ENCODE data around the gene XRCC3.

Gene XRCC3

DNA sequence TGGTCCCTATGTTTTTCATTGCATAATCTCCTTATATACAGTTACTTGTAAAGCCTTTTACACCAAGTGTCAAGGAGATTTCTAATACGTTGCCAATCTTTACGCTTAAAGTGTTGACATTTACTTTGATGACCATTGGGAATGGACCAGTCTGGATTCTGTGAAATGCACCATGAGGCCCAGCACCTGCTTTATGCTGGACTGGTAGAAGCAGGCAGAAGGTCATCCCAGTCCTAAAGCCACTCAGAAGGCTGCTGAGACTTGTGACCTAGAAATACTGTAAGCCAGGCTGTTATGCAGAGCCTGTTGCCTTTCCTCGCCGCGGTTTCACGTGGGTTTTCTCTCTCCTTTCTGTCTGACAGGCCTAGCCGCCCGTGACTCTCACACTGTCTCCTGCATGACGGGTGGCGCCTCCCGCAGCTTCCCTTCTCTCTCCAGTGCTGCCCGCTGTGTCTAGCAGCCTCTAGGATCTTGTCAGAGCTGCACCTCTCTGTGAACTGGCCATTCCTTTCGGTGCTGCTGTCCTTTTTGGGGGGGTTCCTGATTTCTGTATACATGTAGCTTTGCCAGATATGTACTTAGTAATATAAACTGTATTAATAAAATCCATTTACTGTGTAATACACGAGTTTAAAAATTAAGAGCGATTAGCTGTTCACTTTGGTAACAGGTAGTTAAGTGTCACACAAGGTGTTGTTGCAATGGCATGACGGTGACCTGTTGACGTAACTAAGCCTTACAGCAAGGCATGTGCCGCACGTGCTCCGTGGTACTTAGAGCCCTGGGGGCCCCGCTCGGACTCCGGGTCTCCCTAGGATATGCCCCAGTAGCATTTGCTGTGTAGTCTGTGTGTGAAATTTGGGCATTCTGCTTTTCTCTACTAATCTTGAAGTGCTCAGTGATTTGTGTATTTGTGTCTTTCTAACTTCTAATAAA is 29.7 kb downstream of the XRCC3 start:
- Histone ChIP-seq H3K27ac (no peak overlapping the region), H3K4me3 (no peak overlapping the region)
- TF ChIP-seq CTCF (IDR thresholded peaks at IDR 0.05), result no peak
- DNase-seq (ENCODE audit: low spot score), result no peak

DNA sequence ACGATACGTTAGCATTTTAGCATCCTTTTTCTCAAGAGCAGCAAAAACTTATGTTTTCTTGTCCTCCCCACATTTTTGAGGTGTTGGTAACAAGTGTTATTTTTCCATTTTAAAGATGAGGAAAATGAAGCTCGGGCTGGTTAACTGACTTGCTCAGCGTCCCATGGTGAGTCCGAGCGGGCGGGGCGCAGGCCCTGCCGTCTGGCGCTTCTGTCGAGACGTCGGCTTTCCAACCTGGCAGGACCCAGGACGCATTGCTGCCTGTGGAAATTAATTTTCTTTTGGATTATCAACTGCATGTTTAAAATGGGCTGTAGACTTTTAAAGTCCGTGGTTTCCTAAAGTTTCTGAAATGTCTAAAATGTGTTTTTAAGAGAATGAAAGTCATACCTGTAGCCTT is 30.4 kb downstream of the XRCC3 start:
- H3K4me3 ChIP-seq, result no peak overlapping the region
- no peak overlapping the region for H3K27ac ChIP-seq
- DNase-seq (ENCODE audit: low spot score), result no peak
- TF ChIP-seq CTCF (IDR thresholded peaks at IDR 0.05), result no peak

- no peak overlapping the region for H3K27ac ChIP-seq
- H3K4me3 ChIP-seq, result no peak overlapping the region
- DNase-seq (ENCODE audit: low spot score), result no peak
- TF ChIP-seq CTCF (IDR thresholded peaks at IDR 0.05), result no peak
Observed at GRCh38 chr14:103684471-103684870, 30.8 kb downstream of the XRCC3 start.

DNA sequence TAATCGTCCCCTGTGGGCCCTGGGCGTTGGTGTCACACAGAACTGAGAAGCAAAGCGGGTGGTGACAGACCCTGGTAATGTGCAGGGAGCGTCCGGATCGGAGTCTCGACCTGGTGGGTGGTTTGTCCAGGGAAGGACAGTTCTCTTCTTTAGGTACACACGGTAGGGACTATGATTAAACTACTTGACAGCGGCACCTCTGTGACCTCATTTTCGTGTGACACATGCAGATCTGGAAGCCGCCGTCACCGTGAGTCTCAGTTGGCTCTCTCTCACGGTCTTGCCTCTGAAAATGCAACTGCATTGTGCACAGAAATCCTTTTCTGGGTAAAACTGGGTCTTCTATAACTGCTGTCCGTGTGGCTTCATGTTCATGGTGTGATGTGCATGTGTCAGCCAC is 32.1 kb downstream of the XRCC3 start:
- TF ChIP-seq CTCF (IDR thresholded peaks at IDR 0.05), result no peak
- no peak overlapping the region for H3K27ac ChIP-seq
- DNase-seq (ENCODE audit: low spot score), result no peak
- H3K4me3 ChIP-seq, result no peak overlapping the region

DNA sequence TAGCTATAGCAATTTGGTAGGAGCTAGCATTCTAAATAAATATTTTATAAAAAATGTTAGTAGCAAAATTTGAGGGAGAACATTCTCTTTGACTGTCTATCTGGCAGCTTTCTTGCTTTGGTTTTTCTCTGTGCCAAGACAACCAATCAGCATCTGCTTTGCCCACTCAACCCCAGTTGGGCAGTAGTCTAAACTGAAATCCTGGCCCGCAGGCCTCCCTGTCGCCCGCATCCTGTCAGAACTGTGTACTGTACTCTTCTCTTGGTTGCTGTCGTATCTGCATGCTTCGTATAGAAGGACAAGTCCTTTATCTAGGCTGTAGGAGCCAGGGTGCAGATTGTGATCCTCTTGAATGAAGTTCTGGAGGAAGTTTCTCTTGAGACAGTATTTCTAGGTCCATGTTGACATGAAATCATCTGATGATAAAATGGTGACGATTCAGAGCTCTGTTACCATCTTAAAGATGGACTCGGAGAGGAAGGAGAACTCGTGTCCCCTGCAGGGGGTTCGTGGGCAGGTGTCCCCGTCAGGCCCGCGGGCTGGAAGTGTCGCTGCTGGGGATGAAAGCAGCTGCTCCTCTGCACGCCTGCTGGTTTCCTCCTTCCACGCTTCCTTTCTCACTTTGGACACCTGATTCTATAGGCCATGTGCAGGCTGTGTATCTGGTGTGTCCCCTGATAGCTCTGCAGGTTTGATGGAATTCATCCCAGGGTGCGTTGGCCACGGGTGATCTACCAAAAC is 34.6 kb downstream of the XRCC3 start:
- no peak for DNase-seq (ENCODE audit: low spot score)
- no peak overlapping the region for H3K4me3 ChIP-seq
- no peak for TF ChIP-seq CTCF (IDR thresholded peaks at IDR 0.05)
- H3K27ac ChIP-seq, result peak overlapping the region in 1 of 2 donors; percentile 28

GRCh38 chr14:103679351-103679750 is 35.9 kb downstream of the XRCC3 start:
- DNase-seq (ENCODE audit: low spot score), result no peak
- Histone ChIP-seq H3K4me3 (no peak overlapping the region), H3K27ac (peak overlapping the region; percentile 10 to 57)
- no peak for TF ChIP-seq CTCF (IDR thresholded peaks at IDR 0.05)
